ENCODE measurements around the gene RCVRN.

- TF ChIP-seq CTCF (IDR thresholded peaks at IDR 0.05) (no peak), POLR2A (IDR thresholded peaks at IDR 0.05) (no peak)
Observed at GRCh38 chr17:9893411-9894012, 11.6 kb downstream of the RCVRN start.

All from right lobe of liver (tissue), 4 donors.